IPS-18c (cell line): Measurements from ENCODE around the gene MFRP.

Experiments
- H3K4me3 ChIP-seq: 2 replicates; pipeline ENCODE4 v1.7.0; 2013; ENCODE audit warnings: low read depth, mild to moderate bottlenecking, low read length, moderate library complexity; ENCODE audit not compliant: insufficient read depth
- H3K9me3 ChIP-seq: one replicate; pipeline ENCODE4 v1.6.1; 2013; ENCODE audit warnings: mild to moderate bottlenecking, low read length, moderate library complexity; ENCODE audit not compliant: control insufficient read depth, insufficient read depth

Gene MFRP

DNA sequence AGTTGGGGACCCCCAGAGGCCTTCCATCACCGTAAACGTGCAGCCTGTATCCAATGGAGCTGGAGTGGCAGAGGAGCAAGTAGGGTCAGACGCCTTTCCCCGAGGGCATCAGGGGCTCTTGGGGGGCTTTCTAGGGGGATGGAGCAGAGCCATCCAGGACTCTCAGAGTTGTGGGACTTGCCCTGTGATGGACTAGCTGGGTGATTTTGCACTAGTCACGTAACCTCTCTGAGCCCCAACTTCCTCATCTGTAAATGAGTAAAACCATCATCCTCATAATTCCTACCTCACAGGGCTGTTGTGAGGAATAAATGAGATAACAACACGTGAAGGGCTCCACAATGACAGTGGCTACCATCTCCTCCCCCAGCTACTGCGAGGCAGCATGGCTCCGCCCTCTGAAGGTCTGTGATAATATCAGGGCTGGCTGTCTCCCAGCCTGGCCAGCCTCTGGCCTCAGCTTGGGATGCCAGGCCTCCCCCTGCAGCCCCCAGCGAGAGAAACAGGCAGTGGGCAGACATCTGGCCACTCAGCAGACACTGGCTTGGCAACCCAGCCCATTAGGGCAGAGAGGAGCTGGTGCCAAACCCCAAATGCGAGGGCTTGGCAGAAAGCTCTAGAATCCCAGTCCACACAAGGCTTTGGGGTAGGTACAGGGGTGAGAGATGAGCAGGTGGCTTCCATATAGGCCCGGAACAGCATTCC, 28.3 kb upstream of the MFRP start:
- Histone ChIP-seq H3K9me3 (peaks cover 3% of the 10 kb centered on the region), H3K4me3 (no peak overlapping the region)

GRCh38 chr11:119373921-119374631, 27.6 kb upstream of the MFRP start:
- Histone ChIP-seq H3K4me3 (no peak overlapping the region), H3K9me3 (peaks cover 3% of the 10 kb centered on the region)

GRCh38 chr11:119373059-119373920, 26.8 kb upstream of the MFRP start:
- Histone ChIP-seq H3K4me3 (no peak overlapping the region), H3K9me3 (peaks cover 3% of the 10 kb centered on the region)

DNA sequence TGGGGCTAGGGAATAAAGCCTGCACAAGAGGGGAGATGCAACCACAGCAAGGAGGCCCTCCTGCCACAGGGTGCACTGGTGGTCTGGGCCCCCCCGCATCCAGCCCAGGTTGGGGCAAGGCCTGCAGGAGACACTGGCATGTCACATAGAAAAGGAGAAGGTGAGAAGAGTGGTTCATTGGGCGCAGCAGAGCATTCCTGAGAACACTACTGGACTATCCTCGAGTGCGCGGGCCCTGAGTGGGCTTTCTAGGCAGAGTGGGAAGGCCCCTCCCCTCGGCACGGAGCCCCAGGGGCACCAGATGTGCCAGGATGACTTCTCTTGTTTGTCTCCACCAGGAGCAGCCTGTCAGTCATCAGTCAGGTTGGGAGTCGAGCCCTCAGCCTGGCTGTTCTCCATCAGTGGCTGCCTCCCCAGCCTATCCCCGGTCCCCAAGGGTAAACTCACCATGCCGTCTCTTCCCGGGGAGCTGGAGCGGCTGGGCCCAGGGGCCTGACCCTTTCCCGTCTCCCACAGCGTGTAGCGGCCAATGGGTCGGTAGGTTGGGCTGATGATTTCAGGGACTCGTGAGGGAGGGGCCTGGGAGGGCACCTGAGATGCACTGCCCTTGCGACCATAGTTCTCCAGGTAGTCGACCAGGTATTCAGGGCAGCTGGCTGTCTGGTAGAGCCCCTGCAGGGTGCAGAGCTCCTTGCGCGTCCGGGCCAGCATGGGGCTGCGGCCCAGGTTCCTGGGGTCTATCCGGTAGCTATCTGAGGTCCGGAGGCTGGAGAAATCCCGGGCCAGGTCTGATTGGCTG, 26.0 kb upstream of the MFRP start:
- H3K9me3 ChIP-seq: peaks cover 3% of the 10 kb centered on the region
- H3K4me3 ChIP-seq: no peak overlapping the region

DNA sequence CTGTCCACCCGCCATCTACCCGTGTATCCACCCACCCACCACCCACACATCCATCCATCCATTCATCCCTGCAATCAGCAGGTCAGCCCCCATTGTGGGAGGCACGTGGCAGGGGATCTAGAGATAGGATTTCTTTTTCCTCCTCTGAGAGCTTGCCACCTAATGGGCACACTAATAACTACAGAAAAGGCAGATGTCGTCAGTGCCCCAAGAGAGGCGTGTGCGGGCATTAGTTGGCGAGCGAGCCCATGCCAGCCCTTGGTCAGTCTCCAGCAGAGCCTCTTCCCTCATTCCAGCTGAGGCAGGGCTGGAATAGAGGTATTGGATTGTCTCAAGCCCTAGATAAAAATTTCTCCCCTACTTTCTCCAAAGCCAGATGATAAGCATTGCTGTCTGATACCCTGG, 25.3 kb upstream of the MFRP start:
- Histone ChIP-seq H3K9me3 (peaks cover 3% of the 10 kb centered on the region), H3K4me3 (no peak overlapping the region)

GRCh38 chr11:119371067-119371601, 24.6 kb upstream of the MFRP start:
- H3K4me3 ChIP-seq: no peak overlapping the region
- H3K9me3 ChIP-seq: peaks cover 3% of the 10 kb centered on the region

GRCh38 chr11:119370486-119371046, 24.1 kb upstream of the MFRP start:
- Histone ChIP-seq H3K4me3 (no peak overlapping the region), H3K9me3 (peaks cover 3% of the 10 kb centered on the region)

DNA sequence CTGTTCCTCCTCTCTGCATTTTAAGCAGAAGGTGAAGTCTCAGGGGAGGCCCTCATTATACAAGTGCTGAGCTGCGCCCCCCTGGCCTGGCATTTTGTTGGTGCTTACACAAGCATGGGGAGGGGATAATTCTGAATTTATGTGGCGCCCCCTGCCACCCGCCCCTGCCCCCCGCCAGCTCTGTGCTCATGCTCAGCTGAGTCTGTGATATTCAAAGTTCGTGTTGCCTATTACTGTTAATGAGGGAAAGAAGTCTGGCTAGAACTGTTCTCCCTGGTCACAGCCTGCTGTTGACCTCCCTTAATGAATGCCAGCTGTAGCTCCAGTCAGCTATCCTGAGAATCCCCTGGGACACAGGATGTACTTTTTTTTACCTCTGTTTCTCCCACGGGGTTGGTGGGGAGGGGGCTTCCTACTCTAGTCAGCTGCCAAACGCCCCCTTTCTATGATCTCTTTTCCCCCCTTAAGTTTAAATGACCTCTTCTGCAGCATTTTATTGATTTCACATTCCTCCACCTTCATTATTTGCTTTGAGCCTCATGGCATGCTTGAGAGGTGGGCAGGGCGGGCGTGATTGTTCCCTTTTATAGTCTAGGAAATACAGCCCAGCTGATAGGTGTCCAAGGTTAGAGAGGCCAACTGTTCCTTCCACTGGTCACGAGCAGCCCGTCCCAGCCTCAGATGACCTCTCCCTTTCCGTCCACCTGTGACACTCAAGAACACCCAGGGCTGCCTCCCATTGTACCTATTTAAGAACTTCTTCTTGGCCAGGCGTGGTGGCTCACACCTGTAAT, 22.8 kb upstream of the MFRP start:
- Histone ChIP-seq H3K9me3 (peaks cover 3% of the 10 kb centered on the region), H3K4me3 (no peak overlapping the region)

DNA sequence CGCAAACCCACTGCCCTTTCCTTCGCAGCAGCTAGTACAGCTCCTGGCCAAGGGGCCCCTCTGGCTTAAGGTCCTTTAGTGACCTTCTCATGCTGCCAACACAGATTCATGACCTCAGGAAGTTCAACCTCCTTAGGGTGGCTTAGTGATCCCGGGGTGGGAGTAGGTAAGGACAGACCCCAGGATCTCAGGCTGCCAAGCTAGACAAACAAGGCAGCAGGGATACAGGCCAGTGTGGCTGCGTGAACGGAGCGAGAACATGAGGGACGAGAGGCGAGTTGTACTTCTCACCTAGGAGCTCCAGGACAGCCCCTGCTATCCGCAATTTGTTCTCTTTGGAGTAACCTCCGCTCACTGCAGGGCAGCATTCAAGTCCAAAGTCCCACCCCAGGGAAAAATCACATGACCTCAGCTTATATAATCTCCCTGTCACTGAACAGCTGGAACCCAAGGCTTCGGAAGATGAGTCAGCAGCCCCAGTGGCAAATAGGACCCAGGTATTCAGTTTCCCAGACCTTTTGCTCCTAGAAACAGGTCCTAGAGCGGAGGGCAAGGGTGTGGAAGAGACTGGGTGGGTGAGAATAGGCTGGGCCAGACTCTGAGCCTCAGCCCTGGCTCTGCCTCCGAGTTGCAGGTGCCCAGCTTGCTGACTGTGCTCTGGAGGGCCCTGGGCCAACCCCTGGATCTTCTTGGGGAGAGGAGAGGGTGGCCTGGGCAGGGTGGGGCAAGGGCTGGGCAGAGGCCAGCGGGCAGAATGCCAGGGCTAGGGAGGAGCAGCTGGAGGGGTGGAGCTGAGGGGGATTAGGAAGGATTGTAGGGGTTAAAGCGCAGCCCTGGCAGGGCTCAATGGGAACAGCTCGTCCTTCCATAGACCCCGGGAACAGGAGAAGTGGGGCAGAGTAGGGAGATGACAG, 21.9 kb upstream of the MFRP start:
- H3K9me3 ChIP-seq: peaks cover 3% of the 10 kb centered on the region
- H3K4me3 ChIP-seq: no peak overlapping the region

- Histone ChIP-seq H3K9me3 (peaks cover 3% of the 10 kb centered on the region), H3K4me3 (no peak overlapping the region)
Observed at GRCh38 chr11:119367661-119368120, 21.2 kb upstream of the MFRP start.

- peaks cover 4% of the 10 kb centered on the region for H3K9me3 ChIP-seq
- H3K4me3 ChIP-seq: no peak overlapping the region
Observed at GRCh38 chr11:119366690-119367620, 20.4 kb upstream of the MFRP start.

- H3K4me3 ChIP-seq: no peak overlapping the region
- H3K9me3 ChIP-seq: peaks cover 3% of the 10 kb centered on the region
Observed at GRCh38 chr11:119365071-119365591, 18.6 kb upstream of the MFRP start.

DNA sequence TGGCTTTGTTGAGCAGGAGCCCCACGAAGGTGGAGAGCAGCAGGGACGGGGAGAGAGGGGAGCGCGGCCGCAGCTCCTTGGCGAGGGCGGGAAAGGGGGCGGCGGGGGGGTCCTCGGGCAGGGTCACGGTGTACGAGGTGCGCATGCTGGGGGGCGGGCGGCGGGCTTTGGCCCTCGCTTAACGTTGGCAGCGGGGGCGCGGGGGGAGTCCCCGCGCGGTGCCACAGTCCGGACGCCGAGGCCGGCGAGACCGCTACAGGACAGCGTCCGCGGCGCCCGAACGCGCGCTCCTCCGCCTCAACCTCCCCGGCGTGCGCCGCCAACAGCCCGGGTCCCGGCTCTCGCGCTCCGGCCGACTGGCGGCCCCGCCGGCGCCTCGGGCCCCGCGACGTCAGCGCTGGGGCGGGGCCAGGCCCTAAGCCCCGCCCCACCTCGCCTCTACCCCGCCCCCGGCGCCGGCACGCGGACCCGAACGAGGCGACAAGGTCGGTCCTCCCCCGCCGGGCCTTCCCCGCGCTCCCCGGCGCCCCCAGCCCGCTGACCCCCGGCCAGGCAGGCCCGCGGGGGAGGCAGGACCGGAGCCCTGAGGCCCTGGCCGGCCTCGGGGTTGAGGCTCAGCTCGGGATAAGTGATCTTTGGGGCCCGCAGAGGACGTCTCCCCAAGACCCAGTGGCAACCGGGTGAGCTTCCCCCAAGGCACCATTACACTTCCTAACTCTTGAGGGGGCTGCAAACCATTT, 17.5 kb upstream of the MFRP start:
- Histone ChIP-seq H3K4me3 (peak overlapping the region; percentile 38), H3K9me3 (peaks cover 3% of the 10 kb centered on the region)
